Measurements from ENCODE around the gene PDE2A. TPM values are rescaled to one million over a fixed set of nuclear protein-coding genes. Genes with fewer than 3 reads are reported as not detected.

The PDE2A gene
- total and polyA plus RNA-seq, 8 donors: 8.4 to 13.8 (median 11.2) TPM

GRCh38 chr11:72615329-72615728, 58.9 kb downstream of the PDE2A start:
- no peaks in the 10 kb centered on the region for H3K36me3 ChIP-seq
- no peak for TF ChIP-seq CTCF (IDR thresholded peaks at IDR 0.05)
- H3K27me3 ChIP-seq: peaks cover 0 to 87% of the 10 kb centered on the region in 2 donors
- DNase-seq (no peak), ATAC-seq (no peak)
- no peaks in the 10 kb centered on the region for H3K9me3 ChIP-seq
- H3K27ac ChIP-seq: no peak overlapping the region
- intact Hi-C loops (cut with DNase I): no loop called here
- H3K4me3 ChIP-seq: no peak overlapping the region
- H3K4me1 ChIP-seq: peaks cover 0 to 25% of the 10 kb centered on the region in 2 donors

GRCh38 chr11:72614381-72614780, 59.8 kb downstream of the PDE2A start:
- no peaks in the 10 kb centered on the region for H3K9me3 ChIP-seq
- H3K27ac ChIP-seq: no peak overlapping the region
- no peak for TF ChIP-seq CTCF (IDR thresholded peaks at IDR 0.05)
- peaks cover 0 to 92% of the 10 kb centered on the region in 2 donors for H3K27me3 ChIP-seq
- intact Hi-C loops (cut with DNase I): no loop called here
- H3K4me1 ChIP-seq: peaks cover 0 to 25% of the 10 kb centered on the region in 2 donors
- ATAC-seq (no peak), DNase-seq (no peak)
- H3K36me3 ChIP-seq: no peaks in the 10 kb centered on the region
- H3K4me3 ChIP-seq: no peak overlapping the region

GRCh38 chr11:72613977-72614376, 60.2 kb downstream of the PDE2A start:
- Histone ChIP-seq H3K4me3 (no peak overlapping the region), H3K36me3 (no peaks in the 10 kb centered on the region), H3K27ac (no peak overlapping the region), H3K27me3 (peaks cover 0 to 92% of the 10 kb centered on the region in 2 donors), H3K9me3 (no peaks in the 10 kb centered on the region), H3K4me1 (peaks cover 0 to 25% of the 10 kb centered on the region in 2 donors)
- DNase-seq (peak in 2 of 4 donors; percentile 77 to 86), ATAC-seq (peak; percentile 45)
- intact Hi-C loops (cut with DNase I): no loop called here
- TF ChIP-seq CTCF (IDR thresholded peaks at IDR 0.05): no peak

GRCh38 chr11:72613450-72613849, 60.8 kb downstream of the PDE2A start:
- H3K36me3 ChIP-seq: no peaks in the 10 kb centered on the region
- H3K4me1 ChIP-seq: peaks cover 0 to 25% of the 10 kb centered on the region in 2 donors
- intact Hi-C loops (cut with DNase I): no loop called here
- DNase-seq (no peak), ATAC-seq (no peak)
- no peak overlapping the region for H3K27ac ChIP-seq
- no peak overlapping the region for H3K4me3 ChIP-seq
- no peak for TF ChIP-seq CTCF (IDR thresholded peaks at IDR 0.05)
- H3K27me3 ChIP-seq: peaks cover 0 to 87% of the 10 kb centered on the region in 2 donors
- no peaks in the 10 kb centered on the region for H3K9me3 ChIP-seq

GRCh38 chr11:72609476-72609875, 64.7 kb downstream of the PDE2A start:
- Histone ChIP-seq H3K4me3 (no peak overlapping the region), H3K36me3 (no peaks in the 10 kb centered on the region), H3K27me3 (peaks cover 0 to 82% of the 10 kb centered on the region in 2 donors), H3K27ac (no peak overlapping the region), H3K9me3 (no peaks in the 10 kb centered on the region), H3K4me1 (peaks cover 2 to 24% of the 10 kb centered on the region in 2 donors)
- ATAC-seq: no peak
- TF ChIP-seq CTCF (IDR thresholded peaks at IDR 0.05): no peak
- no peak for DNase-seq
- intact Hi-C loops (cut with DNase I): no loop called here

All from left lung (tissue), 10 donors.